ENCODE data around the gene NCEH1. TPM values are rescaled to one million over a fixed set of nuclear protein-coding genes. Genes with fewer than 3 reads are reported as not detected.

Gene NCEH1
- total and polyA plus RNA-seq, 2 of the 4 experiments (the other 2 are of a cell fraction): 22.3 to 23.3 TPM

GRCh38 chr3:172595664-172596393 lies 115.0 kb downstream of the NCEH1 start:
- no peaks in the 10 kb centered on the region for H3K9me1 ChIP-seq (ENCODE audit: insufficient read depth, low read length)
- intact Hi-C loops (cut with micrococcal nuclease): loop anchor here (1.0 kb wide), 1 partner anchor 106 kb away; no protein-coding TSS in a partner anchor
- H2BK15ac ChIP-seq (ENCODE audit: low read depth, low read length): no peak overlapping the region
- H2AFZ ChIP-seq (replicated peaks; ENCODE audit: low read length, poor library complexity): no peak overlapping the region
- whole genome bisulfite sequencing, 2 experiments (ENCODE audit: extremely low coverage in 2 of 2, insufficient read length in 1 of 2): no CpG with 5 or more reads among the region's 7 CpGs
- DNase-seq (peak; percentile 40), ATAC-seq (ENCODE audit: low read depth) (peak; percentile 69)
- POLR2A ChIA-PET (ENCODE audit: unreplicated experiment): no interaction called here
- H3K4ac ChIP-seq (ENCODE audit: low read depth, low read length): no peak overlapping the region
- in situ Hi-C loops (cut with MboI; ENCODE audit: low sequenced_read_pairs): no loop called here
- no peak overlapping the region for H4K8ac ChIP-seq (ENCODE audit: low read depth in 2 of 2, low read length in 2 of 2)
- TF ChIP-seq CTCF (conservative IDR thresholded peaks at IDR 0.05; ENCODE audit: low read depth, low read length) (peak; percentile 54), SMC3 (IDR thresholded peaks at IDR 0.05; ENCODE audit: low read depth, low read length) (peak; percentile 53), MXI1 (IDR thresholded peaks at IDR 0.05; ENCODE audit: borderline replicate concordance, low read depth, low read length) (no peak), RAD21 (IDR thresholded peaks at IDR 0.05; ENCODE audit: low read length) (peak; percentile 60), RCOR1 (IDR thresholded peaks at IDR 0.05; ENCODE audit: insufficient replicate concordance, low read length) (no peak), USF2 (IDR thresholded peaks at IDR 0.05; ENCODE audit: low read depth, low read length) (no peak)
- H3K36me3 ChIP-seq (ENCODE audit: control insufficient read depth, insufficient read depth, low read length): no peaks in the 10 kb centered on the region
- H4K5ac ChIP-seq (ENCODE audit: low read depth, low read length): no peak overlapping the region
- H3K56ac ChIP-seq (ENCODE audit: extremely low read depth, insufficient read depth, low read length): no peak overlapping the region
- no TSS peak for BruUV-seq (replicated peaks)
- H4K91ac ChIP-seq (ENCODE audit: insufficient read depth, low read depth, low read length): no peak overlapping the region
- H2BK20ac ChIP-seq (ENCODE audit: low read depth, low read length): no peak overlapping the region
- H3K9ac ChIP-seq (ENCODE audit: low read depth, low read length): no peak overlapping the region; the same call in 1 of the 2 replicates
- H3K4me2 ChIP-seq (ENCODE audit: low read depth, low read length): peak overlapping the region; percentile 30; the same call in 1 of the 2 replicates
- H3K18ac ChIP-seq (ENCODE audit: low read depth, low read length): no peak overlapping the region
- no peak overlapping the region for H3K14ac ChIP-seq (replicated peaks; ENCODE audit: low read depth, low read length)
- no peaks in the 10 kb centered on the region for H3K9me3 ChIP-seq (ENCODE audit: control insufficient read depth, insufficient read depth, low read length)
- no peak overlapping the region for H2AK9ac ChIP-seq (replicated peaks; ENCODE audit: low read depth, low read length, poor library complexity)
- no peak overlapping the region for H3K23ac ChIP-seq (ENCODE audit: low read depth, low read length)
- no peak overlapping the region for H2BK5ac ChIP-seq (ENCODE audit: low read depth, low read length, poor library complexity, severe bottlenecking)
- H3K4me1 ChIP-seq (ENCODE audit: control insufficient read depth, insufficient read depth, low read length): no peaks in the 10 kb centered on the region
- no peak overlapping the region for H3K4me3 ChIP-seq (ENCODE audit: insufficient read depth, low read depth, low read length)
- no peak overlapping the region for H3K27ac ChIP-seq (ENCODE audit: insufficient read depth, low read length)
- CTCF ChIA-PET: interaction anchor here (0.6 to 1.7 kb wide), 9 partner anchors 10 to 204 kb away, joined by 3 to 5 read pairs (median 3); no protein-coding TSS in a partner anchor
- dilution Hi-C loops (cut with HindIII; ENCODE audit: low sequenced_read_pairs, unreplicated experiment): no loop called here
- H2AK5ac ChIP-seq (ENCODE audit: low read depth, low read length): no peak overlapping the region
- no peaks in the 10 kb centered on the region for H3K79me1 ChIP-seq (ENCODE audit: low read depth in 1 of 2, low read length in 2 of 2)
- no peak overlapping the region for H2BK120ac ChIP-seq (ENCODE audit: low read depth, low read length)
- no peaks in the 10 kb centered on the region for H4K20me1 ChIP-seq (ENCODE audit: insufficient read depth, low read length)
- H3K27me3 ChIP-seq (ENCODE audit: control insufficient read depth, insufficient read depth, low read length): 0 out of 2 replicates have a peak, but pooled peaks cover 2% of the 10 kb centered on the region

Data from IMR-90 (cell line).